GM18505 (cell line): ENCODE results near the gene RBM4B.
"Not testable (repeated sequence)": the region's sequence is repeated elsewhere in the genome, so short reads cannot be mapped to it uniquely, and the experiment has no call there.

ENCODE experiments used
- ATAC-seq: cut with Tn5 transposase; IDR thresholded peaks from one replicate; pipeline ENCODE4 v1.9.1; 2021; ENCODE audit not compliant: unreplicated experiment
- POLR2A ChIP-seq: IDR thresholded peaks from 4 replicates; pipeline ENCODE4 v1.6.1; 2011; ENCODE audit warnings: borderline replicate concordance; ENCODE audit not compliant: insufficient read depth, insufficient read length; ENCODE audit errors: extremely low read depth

Gene RBM4B, protein sequence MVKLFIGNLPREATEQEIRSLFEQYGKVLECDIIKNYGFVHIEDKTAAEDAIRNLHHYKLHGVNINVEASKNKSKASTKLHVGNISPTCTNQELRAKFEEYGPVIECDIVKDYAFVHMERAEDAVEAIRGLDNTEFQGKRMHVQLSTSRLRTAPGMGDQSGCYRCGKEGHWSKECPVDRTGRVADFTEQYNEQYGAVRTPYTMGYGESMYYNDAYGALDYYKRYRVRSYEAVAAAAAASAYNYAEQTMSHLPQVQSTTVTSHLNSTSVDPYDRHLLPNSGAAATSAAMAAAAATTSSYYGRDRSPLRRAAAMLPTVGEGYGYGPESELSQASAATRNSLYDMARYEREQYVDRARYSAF

DNA sequence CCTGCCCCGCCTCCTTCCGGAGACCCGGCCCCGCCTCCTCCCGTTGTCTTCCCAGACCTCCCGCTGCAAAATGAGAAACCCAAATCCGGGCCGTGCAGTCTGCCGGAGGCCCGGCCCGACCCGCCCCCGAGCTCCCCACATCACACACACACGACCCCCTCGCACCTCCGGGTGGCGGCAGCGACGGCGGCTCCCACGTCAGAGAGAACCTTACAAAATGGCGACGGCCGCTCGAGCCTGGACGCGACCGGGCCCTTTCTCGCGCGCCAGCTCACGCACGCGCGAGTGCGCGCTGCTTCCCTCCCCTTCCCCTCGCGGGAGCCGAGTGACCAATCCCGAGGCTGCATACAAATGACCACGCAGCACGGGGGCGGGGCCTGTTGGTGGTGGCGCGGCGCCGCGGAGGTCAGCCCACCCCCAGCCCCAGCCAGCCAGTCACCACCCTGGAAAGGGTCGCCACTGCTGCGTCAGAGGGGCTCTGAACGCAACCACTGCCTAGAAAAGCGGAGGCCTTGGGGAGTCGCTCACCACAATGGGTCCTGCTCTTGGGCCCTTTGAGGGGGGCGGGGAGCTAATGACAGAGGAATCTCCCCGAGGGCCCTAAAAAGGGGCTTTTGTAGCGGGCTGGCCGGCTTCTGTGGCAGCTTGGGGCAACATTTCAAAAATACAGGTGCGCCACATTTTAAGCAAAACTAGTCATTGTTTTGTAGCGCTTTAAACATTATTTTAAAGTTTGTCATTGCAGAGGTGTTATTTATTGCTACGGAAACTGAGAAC lies at the start of gene RBM4B:
RBM4B (minus strand) TSS at position 289 of the 777 bp plus-strand sequence. CDS start 808 bp downstream, outside the sequence.
- TF ChIP-seq POLR2A, result peak; percentile 83
- ATAC-seq, result peak; percentile 87

DNA sequence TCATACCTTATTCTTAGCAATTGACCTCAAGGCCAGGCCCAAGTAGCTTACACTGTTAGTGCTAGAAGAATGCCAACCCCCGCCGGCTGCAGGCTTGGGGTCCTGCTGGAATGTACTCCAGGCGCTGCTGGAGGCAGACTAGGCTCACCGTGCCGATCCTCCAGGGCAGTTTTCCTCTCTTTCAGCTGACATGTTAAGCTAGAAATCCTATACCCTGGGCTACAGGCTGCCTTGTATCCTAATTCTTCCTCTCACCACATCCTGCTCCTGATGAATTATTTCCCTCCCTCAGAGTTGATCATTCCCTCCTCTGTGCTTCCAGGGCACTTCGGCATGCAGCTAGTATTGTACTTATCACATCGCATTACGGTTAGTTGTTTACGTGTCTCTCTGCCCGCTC lies 48.0 kb upstream of the RBM4B start:
- ATAC-seq, result no peak
- no peak for TF ChIP-seq POLR2A

DNA sequence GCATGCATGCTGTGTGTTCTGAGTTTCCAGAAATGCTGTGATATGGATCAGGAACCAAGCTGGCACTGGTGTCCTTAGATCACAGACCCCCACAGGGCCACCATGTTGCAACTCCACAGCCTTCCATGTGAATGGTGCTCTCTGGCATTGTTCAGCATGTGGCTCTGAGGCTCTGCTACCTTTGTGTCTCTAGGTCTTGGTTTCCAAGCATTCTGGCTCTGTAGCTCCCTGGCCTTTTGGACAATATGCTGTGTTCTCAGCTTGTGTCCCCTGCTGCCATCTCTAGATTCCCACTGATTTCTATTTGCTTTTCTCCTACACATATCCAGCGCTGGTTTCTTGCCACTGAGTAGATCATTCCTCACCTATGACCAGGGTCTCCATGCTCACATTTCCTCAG lies 47.4 kb upstream of the RBM4B start:
- TF ChIP-seq POLR2A, result no peak
- no peak for ATAC-seq

DNA sequence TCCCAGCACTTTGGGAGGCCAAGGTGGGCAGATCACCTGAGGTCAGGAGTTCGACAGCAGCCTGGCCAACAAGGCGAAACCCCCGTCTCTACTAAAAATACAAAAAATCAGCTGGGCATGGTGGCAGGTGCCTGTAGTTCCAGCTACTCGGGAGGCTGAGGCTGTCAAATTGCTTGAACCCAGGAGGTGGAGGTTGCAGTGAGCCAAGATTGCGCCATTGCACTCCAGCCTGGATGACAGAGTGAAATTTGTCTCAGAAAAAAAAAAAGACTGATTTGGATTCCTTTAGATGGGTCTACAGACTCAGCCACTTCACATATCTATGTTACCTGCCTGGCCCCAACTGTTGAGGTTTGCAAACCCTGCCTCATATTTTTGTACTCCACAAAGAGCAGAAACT lies 46.5 kb upstream of the RBM4B start:
- ATAC-seq, result not testable (repeated sequence)

DNA sequence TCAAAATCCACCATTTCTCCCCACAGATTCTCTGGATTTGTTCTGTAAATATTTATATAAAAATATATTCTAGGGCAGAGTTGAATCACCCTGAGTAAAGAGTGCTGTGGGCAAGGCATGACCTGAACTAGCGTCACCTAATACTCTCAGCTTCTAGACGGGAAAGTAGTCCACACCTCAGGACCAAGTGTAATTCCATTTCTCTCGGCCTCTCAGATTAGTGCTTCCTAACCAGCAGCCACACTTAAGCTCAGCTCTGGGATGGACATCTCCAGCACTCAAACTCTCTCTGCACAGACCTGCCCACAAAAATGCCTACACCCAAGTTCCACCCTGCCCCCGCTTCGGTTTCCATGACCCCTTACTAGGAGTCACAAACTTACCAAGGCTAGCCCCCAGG lies 46.0 kb upstream of the RBM4B start:
- no peak for TF ChIP-seq POLR2A
- no peak for ATAC-seq

DNA sequence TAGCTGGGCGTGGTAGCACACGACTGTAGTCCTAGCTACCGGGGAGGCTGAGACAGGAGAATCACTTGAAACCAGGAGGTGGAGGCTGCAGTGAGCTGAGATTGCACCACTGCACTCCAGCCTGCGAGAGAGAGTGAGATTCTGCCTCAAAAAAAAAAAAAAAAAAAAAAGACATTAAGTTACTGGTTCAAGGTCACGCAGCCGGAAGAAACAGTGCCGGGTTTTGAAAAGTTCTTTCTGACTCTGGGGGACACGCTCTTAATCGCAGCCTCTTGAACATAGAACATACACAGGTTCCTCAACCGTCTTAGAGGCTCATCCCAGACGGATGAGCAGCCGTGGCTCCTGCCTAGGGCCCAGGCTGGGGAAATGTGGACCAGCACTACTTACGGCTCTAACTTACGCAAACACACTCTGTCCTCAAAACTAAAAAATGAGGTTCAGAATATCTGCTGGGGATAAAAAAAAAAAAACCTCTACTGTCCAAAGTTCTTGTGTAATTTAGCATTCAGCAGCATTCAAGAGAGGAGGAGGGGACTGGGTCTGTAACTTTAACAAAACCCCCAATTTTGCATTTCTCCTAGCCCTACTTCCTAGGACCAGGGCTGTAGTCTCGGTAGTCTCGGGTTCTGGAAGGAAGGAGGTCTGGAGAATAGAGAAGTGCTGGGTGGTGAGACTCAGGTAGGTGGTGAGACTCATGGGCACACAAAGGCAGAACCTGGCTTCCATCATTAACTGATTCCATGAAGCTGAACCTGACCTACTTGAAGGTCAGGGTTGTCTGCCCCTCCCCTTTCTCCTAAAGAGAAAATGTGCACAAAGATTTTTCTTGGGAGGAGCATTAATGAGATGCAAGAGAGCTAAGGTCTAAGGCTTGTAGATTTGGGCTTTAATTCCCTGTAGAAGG lies 45.3 kb upstream of the RBM4B start:
- no peak for ATAC-seq
- no peak for TF ChIP-seq POLR2A

DNA sequence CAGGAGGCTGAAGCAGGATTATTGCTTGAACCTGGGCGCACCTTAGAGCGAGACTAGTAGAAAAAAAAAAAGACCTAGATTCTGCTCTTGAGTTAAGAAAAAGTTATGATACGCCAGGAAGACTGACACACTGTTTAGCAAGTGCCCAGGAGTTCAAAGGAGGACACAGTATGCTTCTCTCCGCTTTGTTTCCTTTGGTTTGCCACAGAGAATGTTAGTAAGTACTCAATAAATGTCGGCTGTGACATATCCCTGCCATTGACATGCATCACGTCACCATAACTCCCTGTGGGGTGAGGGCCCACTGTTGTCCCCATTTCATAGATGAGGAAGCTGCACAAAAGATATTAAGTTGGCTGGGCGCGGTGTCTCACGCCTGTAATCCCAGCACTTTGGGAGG lies 44.3 kb upstream of the RBM4B start:
- no peak for ATAC-seq

DNA sequence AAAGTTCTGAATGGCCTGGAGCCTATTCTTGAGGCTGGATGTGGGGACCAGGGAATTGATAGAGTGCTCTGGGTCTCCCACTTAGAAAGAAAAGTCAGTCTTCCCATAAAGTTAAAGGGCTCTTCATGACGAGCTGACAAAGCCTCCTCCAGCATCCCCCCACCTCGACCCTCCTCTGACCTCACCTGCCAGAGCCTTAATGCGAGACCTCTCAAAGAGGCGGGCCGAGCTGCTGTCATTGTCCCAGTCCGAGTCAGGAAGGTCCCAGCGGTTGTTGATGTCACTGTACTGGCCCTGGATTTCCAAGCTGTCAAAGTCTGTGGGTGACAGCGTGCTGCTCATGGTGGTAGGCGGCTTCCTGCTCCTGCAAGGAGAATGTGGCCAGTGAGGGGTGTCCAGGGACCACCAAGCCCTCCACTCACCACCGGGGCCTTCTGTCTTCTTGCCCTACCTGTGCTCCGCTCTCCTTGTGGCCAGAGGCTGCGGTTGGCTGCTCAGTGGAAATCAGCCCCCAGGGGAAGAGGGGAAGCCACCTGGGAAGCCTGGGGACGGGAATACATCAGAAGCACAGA lies 43.3 kb upstream of the RBM4B start:
- no peak for ATAC-seq
- TF ChIP-seq POLR2A, result no peak

More for the DNA sequence above, 44.3 kb upstream of the RBM4B start:
- no peak for TF ChIP-seq POLR2A

DNA sequence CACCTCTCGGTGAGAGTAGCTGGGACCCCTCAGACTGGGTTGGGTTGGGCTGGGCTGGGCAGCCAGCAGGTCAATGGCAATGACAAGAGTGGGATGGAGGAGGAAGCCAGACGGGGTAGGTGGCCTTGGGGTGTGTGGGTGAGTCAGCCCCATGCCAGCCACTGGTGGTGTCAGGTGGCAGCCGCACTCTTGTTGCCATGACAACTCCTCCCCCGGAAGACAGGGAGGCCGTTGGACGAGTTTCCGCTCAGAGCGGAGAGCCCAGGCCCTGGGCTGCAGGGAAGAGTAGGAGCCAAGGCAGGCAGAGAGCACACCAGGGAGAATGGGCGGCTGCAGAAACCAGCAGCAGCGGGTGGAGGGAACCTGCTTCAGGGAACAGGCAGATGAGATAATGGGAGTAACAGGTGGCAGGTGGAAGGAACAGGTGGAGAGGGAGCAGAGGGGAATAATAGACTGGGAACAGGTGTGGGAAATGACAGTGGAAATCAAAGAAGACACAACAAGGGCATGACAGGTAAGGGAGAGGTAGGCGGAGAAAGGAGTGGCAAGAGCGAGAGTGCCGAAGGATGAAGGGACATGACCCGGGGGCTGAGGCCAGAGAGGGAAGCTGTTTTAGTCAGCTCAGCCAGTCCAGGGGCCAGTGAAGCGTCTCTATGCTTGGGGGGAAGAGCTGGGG lies 42.7 kb upstream of the RBM4B start:
- no peak for TF ChIP-seq POLR2A
- no peak for ATAC-seq

DNA sequence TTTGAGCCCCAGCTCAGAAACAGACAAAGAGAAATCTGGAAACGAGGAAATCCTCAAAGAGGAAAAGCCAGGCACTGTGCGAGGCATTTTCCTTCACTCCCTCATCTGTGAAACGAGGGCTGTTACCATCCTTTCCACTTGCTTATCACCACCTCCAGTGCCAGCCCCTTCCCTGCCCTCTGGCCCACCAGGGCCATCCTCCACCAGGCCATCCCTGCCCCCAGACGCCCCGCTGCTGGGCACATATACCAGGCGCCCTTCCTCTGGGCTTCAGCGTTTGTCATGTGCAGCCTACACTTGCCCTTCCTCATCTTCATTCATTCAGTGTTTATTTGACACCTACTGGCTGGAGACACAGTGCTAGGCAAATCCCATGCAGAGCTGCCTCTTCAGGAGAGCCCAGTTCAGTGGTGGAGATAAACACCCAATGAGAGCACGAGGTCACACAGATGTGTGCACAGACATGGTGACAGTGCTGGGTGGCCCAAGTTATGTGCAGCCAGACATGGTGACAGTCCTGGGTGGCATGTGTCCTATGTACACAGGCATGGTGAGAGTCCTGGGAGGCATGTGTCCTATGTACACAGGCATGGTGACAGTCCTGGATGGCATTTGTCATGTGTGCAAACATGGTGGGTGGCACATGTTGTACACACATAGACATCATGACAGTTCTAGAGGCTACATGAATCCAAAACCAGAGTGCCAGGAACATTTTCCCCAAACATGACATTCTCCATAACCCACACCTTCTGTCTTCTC lies 41.6 kb upstream of the RBM4B start:
- ATAC-seq, result no peak
- no peak for TF ChIP-seq POLR2A

DNA sequence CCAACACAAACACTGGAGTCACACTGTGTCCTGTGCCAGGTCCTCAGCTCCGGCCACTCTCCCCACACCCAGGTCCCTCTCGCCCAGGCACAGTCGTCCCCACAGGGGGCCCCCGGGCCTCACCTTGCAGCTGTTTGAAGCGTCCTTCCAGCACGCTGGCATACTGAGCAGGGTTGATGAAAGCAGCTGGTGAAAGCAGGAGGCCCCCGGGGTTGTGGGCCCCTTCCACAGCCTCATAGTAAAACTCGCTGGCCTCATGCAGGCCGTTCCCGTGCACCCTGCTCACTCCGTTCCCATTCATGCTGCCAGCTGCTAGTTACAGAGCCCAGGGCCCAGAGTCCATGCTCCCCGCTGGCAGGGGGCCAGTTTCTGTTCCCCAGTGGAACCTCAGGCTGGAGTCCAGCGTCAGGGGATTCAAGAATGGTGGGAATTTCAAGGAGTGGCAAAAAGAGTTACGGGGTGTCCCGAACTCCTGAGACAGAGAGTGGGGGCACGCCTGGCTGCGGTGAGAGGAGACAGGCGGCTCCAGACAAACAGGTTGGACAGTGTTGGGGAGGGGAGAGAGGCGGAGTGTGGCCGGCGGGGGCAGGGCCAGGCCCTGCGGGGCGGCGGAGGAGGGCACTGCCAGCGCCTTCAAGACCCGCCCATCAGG lies 40.8 kb upstream of the RBM4B start:
- no peak for ATAC-seq
- TF ChIP-seq POLR2A, result no peak
